Nucleus accumbens (tissue), 56 donors: ENCODE measurements around the gene VPS33B.

Source experiments
- DNase-seq, 56 donors: peaks; one replicate each; lab custom pipeline; 2025; lab: John Stamatoyannopoulos, UW

The VPS33B gene

GRCh38 chr15:90954712-90955623 is 67.4 kb downstream of the VPS33B start, which contains the start of gene RCCD1:
RCCD1 (plus strand) TSS chr15:90954884; CDS start chr15:90956735, 1,851 bp downstream.
- peak; percentile 57 to 97 (median 88) for DNase-seq

- no peak for DNase-seq
Observed at GRCh38 chr15:90953947-90954711, 68.3 kb downstream of the VPS33B start.

DNA sequence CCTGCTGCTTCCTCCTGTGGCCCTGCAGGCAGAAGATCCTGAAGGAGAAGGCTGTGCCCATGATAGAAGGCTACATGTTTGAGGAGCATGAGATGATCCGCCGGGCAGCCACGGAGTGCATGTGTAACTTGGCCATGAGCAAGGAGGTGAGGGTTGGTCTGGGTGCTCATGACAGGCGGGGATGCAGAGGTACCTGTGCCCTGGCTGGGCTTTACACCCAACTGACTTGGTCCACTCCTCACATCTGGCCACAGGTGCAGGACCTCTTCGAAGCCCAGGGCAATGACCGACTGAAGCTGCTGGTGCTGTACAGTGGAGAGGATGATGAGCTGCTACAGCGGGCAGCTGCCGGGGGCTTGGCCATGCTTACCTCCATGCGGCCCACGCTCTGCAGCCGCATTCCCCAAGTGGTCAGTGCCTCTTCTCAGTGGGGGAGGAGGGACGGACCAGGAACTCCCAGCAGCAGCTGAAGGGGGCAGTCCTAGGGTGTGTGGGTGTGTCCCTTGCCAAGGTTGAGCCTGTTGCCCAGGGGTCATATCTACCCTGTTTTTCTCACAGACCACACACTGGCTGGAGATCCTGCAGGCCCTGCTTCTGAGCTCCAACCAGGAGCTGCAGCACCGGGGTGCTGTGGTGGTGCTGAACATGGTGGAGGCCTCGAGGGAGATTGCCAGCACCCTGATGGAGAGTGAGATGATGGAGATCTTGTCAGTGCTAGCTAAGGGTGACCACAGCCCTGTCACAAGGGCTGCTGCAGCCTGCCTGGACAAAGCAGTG is 69.3 kb downstream of the VPS33B start:
- no peak for DNase-seq

DNA sequence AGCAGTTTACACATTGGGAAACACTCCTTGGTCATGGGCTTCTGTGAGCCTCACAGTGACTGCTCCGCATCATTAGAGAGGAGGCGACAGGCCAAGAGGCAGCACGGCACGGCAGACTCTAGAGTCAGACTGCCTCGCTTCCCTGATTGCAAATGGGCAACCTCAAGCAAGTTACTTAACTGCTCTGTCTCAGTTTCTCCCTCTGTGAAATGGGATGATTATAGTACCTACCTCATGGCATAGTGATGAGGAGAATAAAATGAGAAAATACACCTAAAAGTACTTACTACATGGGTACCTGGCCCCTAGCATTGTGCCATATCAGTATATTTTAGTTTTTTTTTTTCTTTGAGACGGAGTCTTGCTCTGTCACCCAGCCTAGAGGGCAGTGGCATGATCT is 71.7 kb downstream of the VPS33B start:
- no peak for DNase-seq

DNA sequence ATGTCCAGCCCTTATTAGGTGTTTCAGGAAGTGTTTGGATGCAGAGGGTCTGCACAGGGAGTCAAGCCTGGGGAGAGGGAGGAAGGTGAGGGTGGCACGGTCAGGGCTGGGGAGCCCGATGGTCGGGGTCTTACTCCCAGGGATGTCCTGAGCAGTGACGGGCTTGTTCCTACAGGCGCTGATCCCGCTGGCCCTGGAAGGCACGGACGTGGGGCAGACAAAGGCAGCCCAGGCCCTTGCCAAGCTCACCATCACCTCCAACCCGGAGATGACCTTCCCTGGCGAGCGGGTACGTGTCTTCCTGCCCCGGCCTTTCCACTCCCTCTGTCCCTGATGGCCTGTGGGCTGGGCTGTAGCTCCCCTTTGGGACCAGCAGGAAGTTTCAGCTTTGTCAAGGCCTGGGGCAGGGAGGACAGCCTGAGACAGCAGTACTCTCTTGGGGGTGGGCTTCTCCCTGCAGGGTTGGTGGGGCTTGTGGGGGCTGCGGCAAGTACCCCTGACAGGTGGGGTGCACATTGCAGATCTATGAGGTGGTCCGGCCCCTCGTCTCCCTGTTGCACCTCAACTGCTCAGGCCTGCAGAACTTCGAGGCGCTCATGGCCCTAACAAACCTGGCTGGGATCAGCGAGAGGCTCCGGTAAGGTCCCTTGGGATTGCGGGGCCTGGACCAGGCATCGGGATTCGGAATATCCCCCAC is 72.3 kb downstream of the VPS33B start:
- no peak for DNase-seq
